Uterus (tissue), 2 donors: ENCODE results near the gene THAP10.

Experiments used
- CTCF ChIP-seq, 4 experiments: fragments of 200-600 bp in 2 of 4; fragments of 450-650 bp in 2 of 4; sonication (generic) in 2 of 4; IDR thresholded peaks; one replicate each; pipeline ENCODE4 v1.5.1; 2016 to 2019; ENCODE audit warnings: antibody characterized with exemption in 4 of 4, mild to moderate bottlenecking in 2 of 4, moderate library complexity in 1 of 4
- POLR2A ChIP-seq, 2 donors: fragments of 450-650 bp; IDR thresholded peaks; one replicate each; pipeline ENCODE4 v1.6.1; 2016; ENCODE audit warnings: antibody characterized with exemption in 2 of 2, mild to moderate bottlenecking in 1 of 2, moderate library complexity in 1 of 2

DNA sequence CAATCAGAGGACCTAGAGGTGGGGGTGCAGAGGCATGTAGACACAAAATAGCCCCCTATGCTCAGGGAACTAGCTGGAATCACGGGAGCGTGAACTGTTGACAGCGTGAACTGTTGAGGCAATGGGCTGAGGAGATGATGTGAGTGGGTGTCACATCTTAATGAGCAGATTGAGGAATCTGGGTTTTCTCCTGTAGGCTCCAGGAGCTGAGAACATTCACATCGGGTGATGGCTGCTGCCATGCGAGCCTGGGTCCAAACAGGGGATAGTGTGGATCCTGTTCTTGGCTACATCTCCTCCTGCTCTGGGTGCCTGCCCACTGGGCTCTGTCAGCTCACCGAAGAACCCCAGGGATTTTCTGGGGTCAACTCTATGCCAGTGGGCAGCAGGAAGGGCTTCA is 40.3 kb downstream of the THAP10 start:
- TF ChIP-seq CTCF (IDR thresholded peaks at IDR 0.05) (no peak), POLR2A (IDR thresholded peaks at IDR 0.05) (no peak)
